PC-3 (cell line): ENCODE results near the gene ADGRG3. TPM values are rescaled to one million over a fixed set of nuclear protein-coding genes. Genes with fewer than 3 reads are reported as not detected.

Experiments
- ATAC-seq: fragments of 200-7000 bp; cut with Tn5 transposase; 2 replicates; pipeline ENCODE4 v1.9.1; 2020; ENCODE audit warnings: mild to moderate bottlenecking, moderate library complexity
- BruUV-seq: library from RNA; stranded (reverse); fragments of 400-500 nt; replicated peaks from 2 replicates; lab custom pipeline; 2021; lab: Mats Ljungman, UMichigan
- CTCF ChIA-PET: fragments of 300-600 bp; sonication (Branson Sonifier 250); formaldehyde crosslinking; loops from one replicate; lab custom pipeline; 2022; ENCODE audit warnings: antibody characterized with exemption; lab: Charles Lee
- POLR2A ChIA-PET: fragments of 300-600 bp; sonication (Branson Sonifier 250); formaldehyde crosslinking; loops from one replicate; lab custom pipeline; 2022; ENCODE audit warnings: antibody characterized with exemption; ENCODE audit not compliant: unreplicated experiment; lab: Charles Lee
- DNase-seq: peaks from one replicate; pipeline ENCODE4 v3.0.0-alpha.2; 2015
- H2AFZ ChIP-seq: fragments of 300-600 bp; sonication (generic); 2 replicates; pipeline ENCODE4 v1.6.0; 2016; ENCODE audit warnings: antibody characterized with exemption, low read length
- H3F3A ChIP-seq: fragments of 300-600 bp; sonication (generic); one replicate; pipeline ENCODE4 v1.6.0; 2017; ENCODE audit warnings: antibody characterized with exemption, low read length, control low read depth, mild to moderate bottlenecking; ENCODE audit not compliant: unreplicated experiment
- H3K27ac ChIP-seq: fragments of 300-600 bp; sonication (generic); 2 replicates; pipeline ENCODE4 v1.5.1; 2016; ENCODE audit warnings: mild to moderate bottlenecking, low read length
- H3K27me3 ChIP-seq: fragments of 300-600 bp; sonication (generic); 2 replicates; pipeline ENCODE4 v1.6.1; 2016; ENCODE audit warnings: low read length, mixed read lengths
- H3K36me3 ChIP-seq: fragments of 300-600 bp; sonication (generic); 2 replicates; pipeline ENCODE4 v1.6.1; 2016; ENCODE audit warnings: low read depth, mixed run types, low read length, mixed read lengths
- H3K4me1 ChIP-seq: fragments of 300-600 bp; sonication (generic); 2 replicates; pipeline ENCODE4 v1.5.1; 2016; ENCODE audit warnings: low read length; ENCODE audit not compliant: insufficient read depth
- H3K4me2 ChIP-seq: fragments of 300-600 bp; sonication (generic); 2 replicates; pipeline ENCODE4 v1.6.0; 2016; ENCODE audit warnings: low read length
- H3K4me3 ChIP-seq: fragments of 300-600 bp; sonication (generic); 2 replicates; pipeline ENCODE4 v1.5.1; 2016; ENCODE audit warnings: mild to moderate bottlenecking, low read length, mixed read lengths
- H3K79me2 ChIP-seq: fragments of 300-600 bp; sonication (generic); 2 replicates; pipeline ENCODE4 v1.6.1; 2017; ENCODE audit warnings: low read length, mixed read lengths
- H3K9ac ChIP-seq: fragments of 300-600 bp; sonication (generic); 2 replicates; pipeline ENCODE4 v1.6.0; 2016; ENCODE audit warnings: mild to moderate bottlenecking, low read length
- H3K9me2 ChIP-seq: fragments of 300-600 bp; sonication (generic); replicated peaks from 2 replicates; pipeline ENCODE4 v1.6.1; 2016; ENCODE audit warnings: mixed run types, low read length, mixed read lengths
- H3K9me3 ChIP-seq: fragments of 300-600 bp; sonication (generic); 2 replicates; pipeline ENCODE4 v1.6.1; 2016; ENCODE audit warnings: low read length, mixed read lengths
- H4K20me1 ChIP-seq: fragments of 300-600 bp; sonication (generic); 2 replicates; pipeline ENCODE4 v1.6.1; 2016; ENCODE audit warnings: low read length, mixed read lengths
- EZH2 ChIP-seq: fragments of 300-600 bp; sonication (generic); IDR thresholded peaks from one replicate; pipeline ENCODE4 v1.6.1; 2017; ENCODE audit warnings: antibody characterized with exemption, mild to moderate bottlenecking, low read length; ENCODE audit not compliant: unreplicated experiment
- EZH2phosphoT487 ChIP-seq: fragments of 300-600 bp; sonication (generic); IDR thresholded peaks from 2 replicates; pipeline ENCODE4 v1.6.1; 2018; ENCODE audit warnings: mild to moderate bottlenecking, antibody characterized with exemption, low read length, borderline replicate concordance
- intact Hi-C: fragments of 100-400 bp; cut with micrococcal nuclease; formaldehyde crosslinking; loops from 2 replicates; pipeline ENCODE4 v1.9.0; 2023
- total RNA-seq: library from RNA; depleted of rRNA; stranded (reverse); fragments of >200 nt; gene quantifications from 2 replicates; pipeline ENCODE4 v1.2.3, GENCODE V29; 2014
- TF ChIP-seq, protein P1 (sequence below): fragments of 300-600 bp; sonication (generic); conservative IDR thresholded peaks from 2 replicates; pipeline ENCODE4 v1.5.1; 2017; ENCODE audit warnings: antibody characterized with exemption, low read depth, mild to moderate bottlenecking, low read length

Gene ADGRG3
- total RNA-seq, 1 experiment from 2014 or later: not detected

DNA sequence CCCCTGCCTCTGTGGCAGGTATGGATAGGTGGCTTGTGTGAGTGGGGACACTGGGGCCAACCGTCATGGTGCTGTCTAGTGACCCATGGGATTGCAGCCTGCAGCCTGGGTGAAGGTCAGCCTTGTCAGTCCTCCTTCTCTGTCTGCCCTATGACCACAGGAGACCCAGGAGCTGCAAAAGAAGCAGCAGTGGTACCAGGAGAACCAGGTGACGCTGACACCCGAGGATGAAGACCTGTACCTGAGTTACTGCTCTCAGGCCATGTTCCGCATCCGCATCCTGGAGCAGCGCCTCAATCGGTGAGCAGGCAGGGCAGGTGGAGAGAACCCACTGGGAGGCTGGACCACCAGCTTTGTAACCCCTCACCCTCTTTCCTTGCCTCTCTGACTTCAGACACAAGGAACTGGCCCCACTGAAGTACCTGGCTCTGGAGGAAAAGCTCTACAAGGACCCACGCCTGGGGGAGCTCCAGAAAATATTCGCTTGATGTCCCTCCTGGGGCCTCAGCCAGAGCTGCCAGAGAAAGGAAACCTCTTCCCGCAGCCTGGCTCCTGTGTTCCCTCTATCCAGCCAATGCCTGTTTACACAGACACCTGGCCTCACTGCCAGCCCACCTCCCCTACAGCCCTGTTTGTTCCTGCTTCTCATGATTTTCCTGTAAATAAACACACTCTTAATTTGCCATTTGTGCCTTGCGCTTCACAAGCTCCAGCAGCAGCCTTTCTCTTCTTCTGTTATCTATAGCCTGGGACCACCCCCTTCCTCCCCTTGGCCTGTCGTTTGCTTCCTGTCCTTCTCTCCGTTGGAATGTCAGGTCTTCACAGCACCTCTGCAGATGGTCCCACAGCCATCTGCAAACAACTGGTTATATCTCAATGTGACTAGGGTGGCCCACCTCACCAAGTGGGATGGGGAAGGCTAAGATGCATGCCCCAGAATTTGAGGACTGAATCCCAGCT is 62.9 kb downstream of the ADGRG3 start:
- no peak overlapping the region for H3K9ac ChIP-seq
- H3K27me3 ChIP-seq: no peaks in the 10 kb centered on the region
- H3K9me2 ChIP-seq: no peaks in the 10 kb centered on the region
- H3K36me3 ChIP-seq: no peaks in the 10 kb centered on the region
- ATAC-seq: no peak
- BruUV-seq: no TSS peak
- intact Hi-C loops: no loop called here
- H3K4me2 ChIP-seq: no peak overlapping the region
- DNase-seq: no peak
- H3K4me3 ChIP-seq: no peak overlapping the region
- no peaks in the 10 kb centered on the region for H3F3A ChIP-seq
- TF ChIP-seq, protein P1, sequence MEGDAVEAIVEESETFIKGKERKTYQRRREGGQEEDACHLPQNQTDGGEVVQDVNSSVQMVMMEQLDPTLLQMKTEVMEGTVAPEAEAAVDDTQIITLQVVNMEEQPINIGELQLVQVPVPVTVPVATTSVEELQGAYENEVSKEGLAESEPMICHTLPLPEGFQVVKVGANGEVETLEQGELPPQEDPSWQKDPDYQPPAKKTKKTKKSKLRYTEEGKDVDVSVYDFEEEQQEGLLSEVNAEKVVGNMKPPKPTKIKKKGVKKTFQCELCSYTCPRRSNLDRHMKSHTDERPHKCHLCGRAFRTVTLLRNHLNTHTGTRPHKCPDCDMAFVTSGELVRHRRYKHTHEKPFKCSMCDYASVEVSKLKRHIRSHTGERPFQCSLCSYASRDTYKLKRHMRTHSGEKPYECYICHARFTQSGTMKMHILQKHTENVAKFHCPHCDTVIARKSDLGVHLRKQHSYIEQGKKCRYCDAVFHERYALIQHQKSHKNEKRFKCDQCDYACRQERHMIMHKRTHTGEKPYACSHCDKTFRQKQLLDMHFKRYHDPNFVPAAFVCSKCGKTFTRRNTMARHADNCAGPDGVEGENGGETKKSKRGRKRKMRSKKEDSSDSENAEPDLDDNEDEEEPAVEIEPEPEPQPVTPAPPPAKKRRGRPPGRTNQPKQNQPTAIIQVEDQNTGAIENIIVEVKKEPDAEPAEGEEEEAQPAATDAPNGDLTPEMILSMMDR: no peak
- no peak for TF ChIP-seq EZH2
- no peak for TF ChIP-seq EZH2phosphoT487
- H3K79me2 ChIP-seq: 0 out of 2 replicates have a peak, but pooled peaks cover 6% of the 10 kb centered on the region
- no peaks in the 10 kb centered on the region for H3K9me3 ChIP-seq
- H4K20me1 ChIP-seq: no peaks in the 10 kb centered on the region
- CTCF ChIA-PET: no interaction called here
- H3K4me1 ChIP-seq: peaks cover 7% of the 10 kb centered on the region; the same call in 1 of the 2 replicates
- H3K27ac ChIP-seq: no peak overlapping the region
- no peak overlapping the region for H2AFZ ChIP-seq
- POLR2A ChIA-PET: no interaction called here

DNA sequence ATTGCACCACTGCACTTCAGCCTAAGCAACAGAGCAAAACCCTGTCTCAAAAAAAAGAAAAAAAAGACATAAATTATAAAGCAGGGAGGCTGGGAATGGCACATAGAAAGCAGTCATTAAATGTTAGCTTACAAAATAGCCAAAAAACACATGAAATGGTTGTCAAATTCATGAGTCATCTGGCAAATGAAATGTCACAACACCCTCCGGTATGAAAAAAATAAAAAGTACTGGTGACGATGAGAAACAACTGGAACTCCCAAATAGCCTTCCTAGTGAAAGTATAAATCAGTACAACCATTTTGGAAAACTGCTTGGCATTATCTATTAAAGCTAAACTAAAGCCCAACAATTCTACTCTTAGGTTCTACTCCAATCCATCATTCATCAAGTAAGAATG is 63.9 kb downstream of the ADGRG3 start:
- Histone ChIP-seq H3K4me1 (peaks cover 11% of the 10 kb centered on the region), H4K20me1 (no peaks in the 10 kb centered on the region), H3K27me3 (no peaks in the 10 kb centered on the region), H3K36me3 (no peaks in the 10 kb centered on the region), H3K9me3 (no peaks in the 10 kb centered on the region), H3K4me2 (no peak overlapping the region), H3K27ac (no peak overlapping the region), H3K79me2 (peaks cover 11% of the 10 kb centered on the region; the same call in 1 of the 2 replicates), H2AFZ (no peak overlapping the region), H3K9me2 (no peaks in the 10 kb centered on the region), H3K4me3 (no peak overlapping the region), H3F3A (no peaks in the 10 kb centered on the region), H3K9ac (no peak overlapping the region)
- intact Hi-C loops: no loop called here
- no peak for ATAC-seq
- DNase-seq: no peak
- ChIA-PET CTCF (no interaction called here), POLR2A (no interaction called here)
- no TSS peak for BruUV-seq
- TF ChIP-seq EZH2: no peak
- TF ChIP-seq, protein P1: no peak

DNA sequence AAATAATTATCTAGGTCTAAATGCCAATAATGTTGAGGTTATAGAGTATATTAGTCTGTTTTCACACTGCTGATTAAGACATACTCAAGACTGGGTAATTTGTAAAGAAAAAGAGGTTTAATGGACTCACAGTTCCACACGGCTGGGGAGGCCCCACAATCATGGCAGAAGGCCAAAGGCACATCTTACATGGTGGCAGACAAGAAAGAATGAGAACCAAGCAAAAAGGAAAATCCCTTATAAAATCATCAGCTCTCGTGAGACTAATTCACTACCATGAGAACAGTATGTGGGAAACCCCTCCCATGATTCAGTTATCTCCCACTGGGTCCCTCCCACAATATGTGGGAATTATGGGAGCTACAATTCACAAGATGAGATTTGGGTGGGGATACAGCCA is 64.6 kb downstream of the ADGRG3 start:
- TF ChIP-seq EZH2 (no peak), EZH2phosphoT487 (no peak)
- TF ChIP-seq, protein P1: no peak
- CTCF ChIA-PET: no interaction called here
- Histone ChIP-seq H3K27ac (no peak overlapping the region), H3K9ac (no peak overlapping the region), H3K9me2 (no peaks in the 10 kb centered on the region), H3K36me3 (no peaks in the 10 kb centered on the region), H3K4me1 (peaks cover 14% of the 10 kb centered on the region), H3K79me2 (peaks cover 15% of the 10 kb centered on the region; the same call in 1 of the 2 replicates), H3F3A (no peaks in the 10 kb centered on the region), H2AFZ (no peak overlapping the region), H3K27me3 (no peaks in the 10 kb centered on the region), H3K4me2 (no peak overlapping the region), H4K20me1 (no peaks in the 10 kb centered on the region), H3K4me3 (no peak overlapping the region), H3K9me3 (no peaks in the 10 kb centered on the region)
- intact Hi-C loops: no loop called here
- no TSS peak for BruUV-seq
- no peak for ATAC-seq
- DNase-seq: no peak
- POLR2A ChIA-PET: no interaction called here
